ENCODE data around the gene B4GAT1.
"Not testable (repeated sequence)": the region's sequence is repeated elsewhere in the genome, so short reads cannot be mapped to it uniquely, and the experiment has no call there.

B4GAT1 gene

DNA sequence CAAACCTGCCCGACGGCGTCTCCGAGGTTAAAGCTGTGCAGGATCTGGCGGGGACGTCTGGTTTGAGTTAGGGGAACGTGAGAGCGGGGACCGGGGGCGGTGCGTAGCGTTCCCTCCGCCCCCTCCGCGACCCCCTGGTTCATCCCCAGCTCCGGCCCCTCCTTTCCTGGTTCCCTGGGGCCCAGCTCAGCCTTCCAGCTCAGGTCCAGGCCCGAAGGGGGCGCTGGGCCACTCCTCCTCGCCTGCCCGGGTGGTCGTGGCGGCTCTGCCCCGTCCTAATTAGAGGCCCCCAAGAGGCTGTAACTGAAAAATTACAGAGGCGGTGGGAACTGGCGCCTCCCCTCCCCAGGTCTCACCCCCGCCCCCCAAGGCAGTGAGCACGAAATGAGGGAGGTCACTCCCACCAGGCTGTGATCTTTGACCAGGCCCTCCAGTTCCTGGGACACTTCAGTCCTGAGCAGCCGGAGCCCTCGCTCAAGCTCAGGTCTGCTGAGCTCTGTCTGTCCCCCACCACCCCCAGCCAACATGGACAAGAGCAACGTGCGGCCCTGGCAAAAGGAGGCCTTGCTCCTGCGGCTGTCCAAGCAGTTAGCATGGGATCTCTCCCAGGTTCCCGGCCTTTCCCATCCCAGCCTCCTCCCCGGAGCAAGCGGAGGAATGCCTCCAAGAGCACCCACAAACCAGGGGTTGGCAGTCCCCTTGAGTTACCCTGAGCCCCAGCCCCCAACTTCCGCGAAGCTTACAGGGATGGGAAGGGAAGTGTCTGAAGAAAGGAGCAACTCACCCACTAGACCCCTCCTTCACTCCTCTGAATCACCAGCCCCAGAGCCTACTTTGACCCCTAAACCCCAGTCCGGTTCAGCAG lies 33.9 kb downstream of the B4GAT1 start:
- Histone ChIP-seq H3K4me1 (ENCODE audit: control insufficient read depth, insufficient read depth, low read length, unreplicated experiment) (peaks cover 25% of the 10 kb centered on the region), H3K79me2 (ENCODE audit: control insufficient read depth, insufficient read depth, low read length, unreplicated experiment) (peaks cover 34% of the 10 kb centered on the region), H3K4me3 (ENCODE audit: low read depth, low read length) (peak overlapping the region; percentile 94), H3K27me3 (ENCODE audit: insufficient read depth, low read length) (no peaks in the 10 kb centered on the region), H3K36me3 (ENCODE audit: insufficient read depth, low read length) (no peaks in the 10 kb centered on the region), H3K27ac (ENCODE audit: low read depth, low read length) (peak overlapping the region; percentile 97), H2AFZ (ENCODE audit: low read length, unreplicated experiment) (no peak overlapping the region)

DNA sequence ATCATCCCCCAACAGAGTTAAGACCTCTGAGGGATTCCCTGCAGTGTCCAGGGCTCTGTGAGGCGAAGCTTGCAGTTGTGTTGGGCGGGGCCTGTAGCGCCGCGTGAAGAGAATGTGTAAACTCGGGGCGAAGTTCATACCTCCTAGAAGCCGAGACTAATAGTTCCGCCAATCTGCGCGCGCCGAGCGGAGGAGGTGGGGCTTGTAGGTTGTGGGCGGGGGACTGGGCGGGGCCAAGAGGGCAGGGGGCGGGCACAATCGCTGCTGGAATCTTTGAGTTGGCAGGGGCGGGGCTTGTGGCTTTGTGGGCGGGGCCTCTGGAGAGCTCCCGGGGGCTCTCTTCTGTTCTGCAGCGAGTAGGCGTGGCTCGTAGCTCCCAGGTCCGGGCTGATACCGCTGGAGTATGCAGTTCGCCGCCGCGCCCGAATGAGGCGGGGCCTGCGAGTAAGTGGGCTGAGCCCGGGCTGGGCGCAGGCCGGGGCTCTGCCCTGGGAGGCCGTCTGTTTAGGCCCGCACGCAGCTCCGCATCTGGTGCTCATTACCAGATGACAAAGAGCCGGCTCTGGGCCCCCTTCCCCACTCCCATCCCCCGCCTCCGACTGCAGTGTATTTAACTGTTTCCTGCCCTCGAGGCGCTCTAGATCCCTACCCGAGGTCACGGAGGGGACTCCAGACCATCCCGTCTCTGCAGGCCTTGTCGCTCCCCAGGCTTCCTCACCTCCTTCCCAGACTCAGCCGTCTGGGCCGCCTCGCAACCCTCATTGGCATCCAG lies 34.7 kb downstream of the B4GAT1 start:
- Histone ChIP-seq H3K27ac (ENCODE audit: low read depth, low read length) (peak overlapping the region; percentile 97), H2AFZ (ENCODE audit: low read length, unreplicated experiment) (peak overlapping the region; percentile 27)

GRCh38 chr11:66311965-66312548 lies 35.4 kb downstream of the B4GAT1 start:
- H3K36me3 ChIP-seq (ENCODE audit: insufficient read depth, low read length) = no peaks in the 10 kb centered on the region
- H3K27ac ChIP-seq (ENCODE audit: low read depth, low read length) = peak overlapping the region; percentile 64
- peak overlapping the region; percentile 75 for H3K4me3 ChIP-seq (ENCODE audit: low read depth, low read length)
- no peaks in the 10 kb centered on the region for H3K27me3 ChIP-seq (ENCODE audit: insufficient read depth, low read length)
- H3K79me2 ChIP-seq (ENCODE audit: control insufficient read depth, insufficient read depth, low read length, unreplicated experiment) = peaks cover 34% of the 10 kb centered on the region
- peaks cover 10% of the 10 kb centered on the region for H3K4me1 ChIP-seq (ENCODE audit: control insufficient read depth, insufficient read depth, low read length, unreplicated experiment)
- peak overlapping the region; percentile 27 for H2AFZ ChIP-seq (ENCODE audit: low read length, unreplicated experiment)

More for the DNA sequence above, 34.7 kb downstream of the B4GAT1 start:
- H3K79me2 ChIP-seq (ENCODE audit: control insufficient read depth, insufficient read depth, low read length, unreplicated experiment) = peaks cover 34% of the 10 kb centered on the region
- H3K4me1 ChIP-seq (ENCODE audit: control insufficient read depth, insufficient read depth, low read length, unreplicated experiment) = peaks cover 17% of the 10 kb centered on the region
- no peaks in the 10 kb centered on the region for H3K36me3 ChIP-seq (ENCODE audit: insufficient read depth, low read length)
- peak overlapping the region; percentile 94 for H3K4me3 ChIP-seq (ENCODE audit: low read depth, low read length)
- no peaks in the 10 kb centered on the region for H3K27me3 ChIP-seq (ENCODE audit: insufficient read depth, low read length)

DNA sequence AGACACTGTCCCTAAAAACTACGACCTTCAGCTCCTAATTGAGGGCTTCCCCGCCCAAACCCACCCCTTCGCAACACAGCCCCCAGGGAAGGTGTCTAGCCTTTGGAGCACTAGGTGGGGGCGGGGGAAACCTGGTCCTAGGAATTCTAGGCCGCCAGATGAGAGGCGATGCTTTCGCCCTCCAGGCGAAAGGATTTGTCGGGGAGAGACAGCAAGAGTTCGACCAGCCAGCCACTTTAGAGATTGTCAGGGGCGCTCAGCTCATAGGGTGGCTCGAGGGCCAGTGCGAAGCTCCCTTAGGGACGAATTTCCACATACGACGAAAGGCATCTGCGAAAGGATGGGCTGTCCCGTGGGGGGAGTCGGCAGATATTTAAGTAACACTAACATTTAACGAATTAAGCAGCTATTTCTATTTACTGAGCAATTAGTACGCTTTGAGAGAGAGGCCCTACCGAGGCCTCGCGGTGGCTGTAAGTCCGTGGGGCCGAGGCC lies 35.9 kb downstream of the B4GAT1 start:
- peak overlapping the region; percentile 64; the same call in 1 of the 2 replicates for H3K27ac ChIP-seq (ENCODE audit: low read depth, low read length)
- no peaks in the 10 kb centered on the region for H3K27me3 ChIP-seq (ENCODE audit: insufficient read depth, low read length)
- H3K4me3 ChIP-seq (ENCODE audit: low read depth, low read length) = peak overlapping the region; percentile 75
- no peaks in the 10 kb centered on the region for H3K36me3 ChIP-seq (ENCODE audit: insufficient read depth, low read length)
- peaks cover 31% of the 10 kb centered on the region for H3K79me2 ChIP-seq (ENCODE audit: control insufficient read depth, insufficient read depth, low read length, unreplicated experiment)
- H3K4me1 ChIP-seq (ENCODE audit: control insufficient read depth, insufficient read depth, low read length, unreplicated experiment) = peaks cover 9% of the 10 kb centered on the region
- no peak overlapping the region for H2AFZ ChIP-seq (ENCODE audit: low read length, unreplicated experiment)

GRCh38 chr11:66310803-66311440 lies 36.5 kb downstream of the B4GAT1 start:
- H3K27ac ChIP-seq (ENCODE audit: low read depth, low read length); H3K4me3 ChIP-seq (ENCODE audit: low read depth, low read length): not testable (repeated sequence)

GRCh38 chr11:66310324-66310723 lies 37.1 kb downstream of the B4GAT1 start:
- Histone ChIP-seq H3K27ac (ENCODE audit: low read depth, low read length) (no peak overlapping the region), H3K27me3 (ENCODE audit: insufficient read depth, low read length) (no peaks in the 10 kb centered on the region), H3K4me3 (ENCODE audit: low read depth, low read length) (no peak overlapping the region), H3K36me3 (ENCODE audit: insufficient read depth, low read length) (no peaks in the 10 kb centered on the region), H3K4me1 (ENCODE audit: control insufficient read depth, insufficient read depth, low read length, unreplicated experiment) (peaks cover 8% of the 10 kb centered on the region), H2AFZ (ENCODE audit: low read length, unreplicated experiment) (no peak overlapping the region), H3K79me2 (ENCODE audit: control insufficient read depth, insufficient read depth, low read length, unreplicated experiment) (peaks cover 19% of the 10 kb centered on the region)

More at GRCh38 chr11:66310803-66311440, 36.5 kb downstream of the B4GAT1 start:
- H2AFZ ChIP-seq (ENCODE audit: low read length, unreplicated experiment); H3K27me3 ChIP-seq (ENCODE audit: insufficient read depth, low read length); H3K4me1 ChIP-seq (ENCODE audit: control insufficient read depth, insufficient read depth, low read length, unreplicated experiment); H3K36me3 ChIP-seq (ENCODE audit: insufficient read depth, low read length): not testable (repeated sequence)
- peaks cover 25% of the 10 kb centered on the region for H3K79me2 ChIP-seq (ENCODE audit: control insufficient read depth, insufficient read depth, low read length, unreplicated experiment)

GRCh38 chr11:66309475-66309874 lies 38.0 kb downstream of the B4GAT1 start:
- Histone ChIP-seq H3K4me3 (ENCODE audit: low read depth, low read length) (no peak overlapping the region), H3K27me3 (ENCODE audit: insufficient read depth, low read length) (no peaks in the 10 kb centered on the region), H3K36me3 (ENCODE audit: insufficient read depth, low read length) (no peaks in the 10 kb centered on the region), H3K4me1 (ENCODE audit: control insufficient read depth, insufficient read depth, low read length, unreplicated experiment) (no peaks in the 10 kb centered on the region), H3K79me2 (ENCODE audit: control insufficient read depth, insufficient read depth, low read length, unreplicated experiment) (peaks cover 11% of the 10 kb centered on the region), H3K27ac (ENCODE audit: low read depth, low read length) (no peak overlapping the region), H2AFZ (ENCODE audit: low read length, unreplicated experiment) (no peak overlapping the region)

DNA sequence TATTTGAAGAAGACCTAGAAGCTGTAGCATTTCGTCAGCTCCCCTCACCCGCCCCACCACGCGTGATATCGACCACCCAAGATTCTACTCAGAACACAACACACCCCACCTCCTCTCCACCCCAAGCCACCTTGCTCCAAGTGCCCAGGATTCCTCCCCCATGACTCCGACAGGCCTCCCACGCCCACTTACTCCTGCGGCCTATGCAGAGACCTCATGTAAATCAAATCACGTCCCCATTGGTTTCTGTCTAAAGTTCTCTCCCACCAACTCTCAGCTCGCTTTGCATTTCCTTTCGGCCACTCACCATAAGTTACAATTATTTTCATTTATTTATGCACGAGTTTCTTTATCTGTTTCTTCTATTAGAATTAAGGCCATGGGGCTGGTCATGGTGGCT lies 44.8 kb downstream of the B4GAT1 start:
- H3K27me3 ChIP-seq (ENCODE audit: insufficient read depth, low read length) = no peaks in the 10 kb centered on the region
- H3K79me2 ChIP-seq (ENCODE audit: control insufficient read depth, insufficient read depth, low read length, unreplicated experiment) = no peaks in the 10 kb centered on the region
- H3K4me3 ChIP-seq (ENCODE audit: low read depth, low read length) = no peak overlapping the region
- H3K27ac ChIP-seq (ENCODE audit: low read depth, low read length) = no peak overlapping the region
- no peaks in the 10 kb centered on the region for H3K36me3 ChIP-seq (ENCODE audit: insufficient read depth, low read length)
- no peak overlapping the region for H2AFZ ChIP-seq (ENCODE audit: low read length, unreplicated experiment)
- H3K4me1 ChIP-seq (ENCODE audit: control insufficient read depth, insufficient read depth, low read length, unreplicated experiment) = no peaks in the 10 kb centered on the region

DNA sequence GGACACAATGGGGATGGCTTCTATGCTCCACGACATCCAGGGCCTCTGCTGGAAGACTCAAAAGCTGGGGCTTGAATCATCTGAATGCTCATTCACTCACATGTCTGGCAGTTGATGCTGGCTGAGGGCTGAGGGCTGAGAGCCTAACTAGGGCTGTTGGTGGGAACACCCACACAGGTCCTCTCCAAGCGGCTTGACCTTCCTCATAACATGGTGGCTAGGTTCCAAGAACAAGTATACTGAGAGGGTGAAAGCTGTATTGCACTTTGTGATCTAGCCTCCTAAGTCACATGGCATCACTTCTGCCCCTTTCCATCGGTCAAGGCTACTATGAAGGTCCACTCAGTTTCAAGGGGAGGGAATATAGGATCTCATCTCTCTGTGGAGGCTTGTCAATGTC lies 48.2 kb downstream of the B4GAT1 start:
- Histone ChIP-seq H3K27me3 (ENCODE audit: insufficient read depth, low read length) (no peaks in the 10 kb centered on the region), H3K4me3 (ENCODE audit: low read depth, low read length) (no peak overlapping the region), H2AFZ (ENCODE audit: low read length, unreplicated experiment) (no peak overlapping the region), H3K27ac (ENCODE audit: low read depth, low read length) (no peak overlapping the region), H3K4me1 (ENCODE audit: control insufficient read depth, insufficient read depth, low read length, unreplicated experiment) (no peaks in the 10 kb centered on the region), H3K36me3 (ENCODE audit: insufficient read depth, low read length) (no peaks in the 10 kb centered on the region), H3K79me2 (ENCODE audit: control insufficient read depth, insufficient read depth, low read length, unreplicated experiment) (no peaks in the 10 kb centered on the region)

GRCh38 chr11:66297610-66298009 lies 49.8 kb downstream of the B4GAT1 start:
- Histone ChIP-seq H3K79me2 (ENCODE audit: control insufficient read depth, insufficient read depth, low read length, unreplicated experiment) (no peaks in the 10 kb centered on the region), H3K4me1 (ENCODE audit: control insufficient read depth, insufficient read depth, low read length, unreplicated experiment) (no peaks in the 10 kb centered on the region), H3K36me3 (ENCODE audit: insufficient read depth, low read length) (no peaks in the 10 kb centered on the region), H3K27ac (ENCODE audit: low read depth, low read length) (no peak overlapping the region), H3K4me3 (ENCODE audit: low read depth, low read length) (no peak overlapping the region), H2AFZ (ENCODE audit: low read length, unreplicated experiment) (no peak overlapping the region), H3K27me3 (ENCODE audit: insufficient read depth, low read length) (peaks cover 8% of the 10 kb centered on the region)

Measured in ACC112 (cell line).